Epithelial cell of prostate (primary cell): ENCODE data around the gene LATS2.

ENCODE experiments used
- DNase-seq: peaks from one replicate; pipeline ENCODE4 v3.0.0-alpha.2; 2011; ENCODE audit warnings: low read depth, low spot score
- H3K27ac ChIP-seq: fragments of 450-650 bp; 2 replicates; pipeline ENCODE4 v1.5.1; 2017; ENCODE audit warnings: mild to moderate bottlenecking

Gene LATS2

GRCh38 chr13:20995245-20995838, 66.0 kb downstream of the LATS2 start:
- no peak overlapping the region for H3K27ac ChIP-seq
- no peak for DNase-seq

DNA sequence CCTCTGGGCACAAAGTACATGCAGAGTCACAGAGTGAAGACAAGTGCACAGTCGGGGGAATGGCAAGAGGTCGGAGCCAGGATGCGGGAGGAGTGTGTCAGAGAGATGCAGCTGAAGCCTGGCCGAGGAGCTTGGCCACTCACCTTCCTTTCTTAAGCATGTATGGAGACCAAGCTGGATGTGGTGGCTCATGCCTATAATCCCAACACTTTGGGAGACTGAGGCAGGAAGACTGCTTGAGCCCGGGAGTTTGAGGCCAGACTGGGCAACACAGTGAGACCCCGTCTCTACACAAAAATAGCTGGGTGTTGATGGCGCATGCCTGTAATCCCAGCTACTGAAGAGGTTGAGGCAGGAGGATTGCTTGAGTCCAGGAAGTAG, 67.0 kb downstream of the LATS2 start:
- no peak overlapping the region for H3K27ac ChIP-seq
- no peak for DNase-seq

DNA sequence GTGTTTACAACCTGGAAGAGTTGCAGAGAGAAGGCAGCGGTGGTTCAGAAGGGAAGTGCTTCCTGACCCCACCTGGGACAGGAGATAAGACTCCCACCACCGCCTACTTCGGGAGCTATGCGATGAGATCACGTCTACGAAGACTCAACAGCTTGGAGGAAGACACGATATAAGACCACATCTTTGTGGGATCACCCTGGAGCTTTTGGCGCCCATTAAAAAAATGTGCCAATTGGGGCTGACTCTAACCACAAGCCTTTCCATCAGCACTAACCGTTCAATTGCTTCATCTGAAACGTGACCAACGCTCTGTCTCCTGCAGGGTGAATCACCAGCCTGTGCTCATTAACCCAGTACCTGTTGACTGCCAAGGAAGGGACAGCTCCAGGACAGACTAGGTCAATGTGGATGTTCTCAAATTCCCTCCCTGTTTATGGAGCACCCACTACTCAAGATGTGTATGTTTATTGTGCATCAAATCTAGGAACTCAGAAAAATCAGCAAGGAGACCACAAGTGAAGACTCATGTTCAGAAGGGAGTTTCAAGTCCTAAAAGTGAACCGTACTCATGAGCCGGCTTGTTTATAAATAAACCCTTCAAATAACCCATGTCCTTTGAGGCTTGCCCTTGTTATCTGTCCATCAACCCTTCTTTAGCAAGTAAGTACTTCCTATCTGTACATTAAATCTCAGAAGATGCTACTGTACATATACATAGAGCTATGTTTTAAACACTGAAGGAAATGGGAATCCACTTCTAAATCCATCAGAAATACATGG, 67.5 kb downstream of the LATS2 start:
- H3K27ac ChIP-seq, result no peak overlapping the region
- DNase-seq, result no peak

DNA sequence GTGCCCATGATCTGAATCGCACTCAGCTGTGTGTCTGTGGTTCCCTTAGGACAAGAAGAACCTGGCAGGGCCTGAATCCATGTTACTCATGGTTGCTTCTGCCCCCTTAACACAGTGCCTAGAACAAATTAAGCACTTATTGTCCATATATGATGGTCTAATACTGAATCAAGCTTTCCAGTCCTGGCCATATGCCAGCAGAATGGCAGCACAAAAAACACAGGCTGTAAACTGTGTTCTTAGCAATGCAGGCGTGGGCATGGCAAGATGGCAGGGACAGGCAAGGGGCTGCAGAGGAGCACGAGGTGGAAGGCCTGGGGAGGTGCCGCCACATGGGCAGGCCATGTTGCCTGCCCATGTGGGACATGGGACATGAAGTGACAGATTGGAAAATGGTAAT, 68.2 kb downstream of the LATS2 start:
- no peak for DNase-seq
- H3K27ac ChIP-seq, result no peak overlapping the region

GRCh38 chr13:20991741-20992520, 69.5 kb downstream of the LATS2 start:
- no peak overlapping the region for H3K27ac ChIP-seq
- DNase-seq, result no peak

DNA sequence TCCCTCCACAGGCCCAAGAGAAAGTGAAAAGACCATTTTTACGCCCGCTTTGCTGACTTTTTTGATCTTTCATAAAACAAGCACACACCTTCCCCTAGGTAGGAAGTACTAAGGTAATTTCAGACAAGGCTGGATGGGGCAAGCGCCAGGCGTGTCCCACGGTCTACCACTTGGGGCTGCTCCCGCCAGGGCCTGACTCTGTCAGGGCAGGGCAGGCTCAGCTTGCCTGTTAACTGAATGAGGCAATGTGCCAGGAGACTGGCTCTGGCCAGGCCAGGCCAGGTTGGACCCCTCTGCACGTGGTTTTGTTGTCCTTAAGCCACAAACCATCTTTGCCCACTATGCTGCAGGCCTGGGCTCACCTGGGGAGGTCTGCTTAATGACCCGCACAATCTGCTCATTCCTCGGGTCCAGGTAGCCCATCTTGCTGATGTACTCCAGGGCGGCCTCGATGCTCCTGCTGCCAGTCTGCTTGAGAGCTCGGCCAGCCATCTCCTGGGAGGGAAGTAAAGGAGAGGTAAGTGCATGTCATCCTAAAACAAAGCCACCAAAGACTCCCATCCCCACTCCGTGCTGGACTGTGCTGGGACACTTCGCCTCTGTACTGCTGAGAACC, 70.4 kb downstream of the LATS2 start:
- no peak for DNase-seq
- H3K27ac ChIP-seq, result no peak overlapping the region

DNA sequence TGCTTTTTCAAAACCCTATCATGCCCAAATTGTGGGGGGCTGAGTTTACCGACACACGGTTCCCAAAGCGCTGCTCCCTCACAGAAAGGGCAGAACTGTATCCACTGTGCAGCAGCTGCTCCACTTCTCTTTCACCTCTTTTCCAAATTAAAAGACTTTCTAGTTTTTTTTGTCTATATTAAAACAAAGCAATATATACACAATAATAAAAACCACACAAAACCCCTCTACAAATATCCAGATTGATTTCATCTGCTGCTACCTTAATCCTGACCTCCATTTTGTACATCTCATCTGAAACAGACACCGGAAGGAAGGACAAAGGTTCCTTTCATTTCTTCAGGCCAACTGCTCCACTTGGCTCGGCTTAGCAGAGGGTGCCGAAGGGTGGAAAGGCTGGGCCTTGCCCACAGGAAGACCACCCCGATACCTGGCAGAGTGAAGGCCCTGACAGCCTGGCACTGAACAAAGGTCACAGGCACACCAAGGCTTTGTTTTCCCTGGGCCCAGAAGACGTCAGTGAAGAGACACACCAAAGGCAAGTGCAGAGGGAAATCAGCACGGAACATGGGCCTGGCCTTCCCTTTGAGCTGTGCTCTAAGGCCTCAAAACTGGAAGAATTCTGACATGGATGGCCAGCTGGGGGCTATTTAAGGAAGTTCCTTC, 71.6 kb downstream of the LATS2 start:
- DNase-seq, result no peak
- no peak overlapping the region for H3K27ac ChIP-seq

DNA sequence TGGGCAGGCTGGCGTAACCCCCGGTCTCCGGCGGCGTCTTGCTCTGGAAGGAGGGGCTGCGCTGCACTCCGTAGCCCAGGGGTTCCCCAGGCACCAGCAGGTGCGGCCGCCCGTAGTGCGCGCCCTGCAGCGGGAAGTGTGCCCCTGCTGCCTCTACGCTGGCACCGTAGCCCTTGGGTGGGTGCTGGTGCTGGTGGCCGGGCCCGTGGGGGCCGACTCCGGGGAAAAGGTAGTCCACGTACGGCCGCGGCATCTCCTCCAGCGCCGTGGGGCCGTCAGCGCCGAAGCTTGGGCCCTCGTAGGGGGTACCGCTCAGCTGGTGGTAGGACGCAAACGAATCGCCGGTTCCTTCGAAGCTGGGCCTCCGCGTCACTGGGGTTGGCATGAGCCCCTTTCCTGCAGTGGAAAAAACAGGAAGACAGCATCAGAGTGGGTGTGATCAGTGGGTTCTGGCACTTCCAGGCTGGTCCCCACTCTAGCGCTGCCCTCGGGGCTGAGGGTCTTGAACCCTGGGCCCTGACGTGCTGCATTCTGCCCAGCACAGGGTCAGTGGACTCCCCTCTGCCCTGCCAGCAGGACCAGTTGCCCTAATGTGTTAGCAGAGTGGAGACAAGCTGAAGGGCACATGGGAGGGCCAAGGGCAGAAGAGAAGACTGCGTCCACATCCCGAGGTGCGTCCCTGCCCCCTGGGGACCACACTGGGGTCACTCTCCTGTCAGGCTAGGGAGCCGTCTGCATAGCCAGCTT, 72.3 kb downstream of the LATS2 start:
- no peak for DNase-seq
- H3K27ac ChIP-seq, result no peak overlapping the region

DNA sequence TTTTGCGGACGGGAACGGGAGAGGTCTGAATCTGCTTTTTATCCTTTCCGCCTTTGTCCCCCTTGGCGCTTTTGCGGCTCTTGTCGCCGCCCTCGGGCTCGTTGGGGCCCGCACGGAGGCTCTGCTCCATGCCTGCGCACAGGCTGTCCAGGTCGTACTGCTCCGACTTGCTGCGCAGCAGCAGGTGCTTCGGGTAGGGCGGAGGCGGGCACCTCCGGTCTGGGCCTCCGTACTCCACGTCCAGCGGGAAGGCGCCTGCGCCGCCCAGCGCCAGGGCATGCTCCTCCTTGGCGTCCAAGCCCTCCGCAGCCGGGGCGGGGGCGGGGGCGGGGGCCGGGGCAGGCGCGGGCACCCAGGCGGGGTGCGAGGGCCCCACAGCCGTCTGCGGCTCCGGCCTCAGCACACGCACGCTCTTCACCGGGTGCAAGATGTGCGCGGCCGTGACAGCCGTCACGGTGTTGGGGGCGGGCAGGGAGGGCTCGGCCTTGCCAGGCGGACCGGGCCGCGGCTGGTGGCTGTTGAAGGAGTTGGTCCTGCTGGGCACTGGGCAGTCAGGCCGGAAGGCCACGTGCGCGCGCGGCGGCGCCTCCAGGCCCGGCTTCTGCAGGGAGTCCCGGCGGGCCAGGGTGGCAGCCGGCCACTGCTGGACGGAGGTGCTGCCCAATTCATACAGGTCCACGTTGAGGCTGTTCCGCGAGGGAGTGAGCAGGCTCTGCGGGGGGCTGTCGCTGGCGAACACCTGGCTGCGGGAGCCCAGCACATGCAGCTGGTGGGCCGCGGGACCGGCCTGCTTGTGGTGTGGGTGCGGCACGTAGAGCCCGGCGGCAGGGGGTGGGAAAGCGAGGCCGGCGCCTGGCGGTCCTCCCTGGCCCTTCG, 73.1 kb downstream of the LATS2 start:
- H3K27ac ChIP-seq, result no peak overlapping the region
- no peak for DNase-seq

DNA sequence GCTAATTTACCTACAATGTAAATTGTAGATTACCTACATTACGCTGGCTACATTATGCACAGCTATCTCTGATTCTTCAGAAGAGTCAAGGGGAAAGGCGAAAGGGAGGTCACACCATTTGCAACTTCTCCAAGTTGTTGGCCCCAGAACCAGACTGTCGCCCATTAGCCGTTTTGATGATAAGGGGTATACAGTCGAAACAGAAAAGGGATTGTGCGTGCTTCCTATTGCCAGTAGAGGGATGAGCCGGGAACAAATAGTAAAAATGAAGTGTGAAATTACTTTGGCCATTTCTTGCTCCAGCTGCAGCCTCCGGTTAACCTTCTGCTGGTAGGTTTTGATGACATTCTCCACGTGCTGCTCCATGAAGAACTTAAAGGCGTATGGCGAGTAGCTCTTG, 73.8 kb downstream of the LATS2 start:
- no peak for DNase-seq
- H3K27ac ChIP-seq, result no peak overlapping the region

DNA sequence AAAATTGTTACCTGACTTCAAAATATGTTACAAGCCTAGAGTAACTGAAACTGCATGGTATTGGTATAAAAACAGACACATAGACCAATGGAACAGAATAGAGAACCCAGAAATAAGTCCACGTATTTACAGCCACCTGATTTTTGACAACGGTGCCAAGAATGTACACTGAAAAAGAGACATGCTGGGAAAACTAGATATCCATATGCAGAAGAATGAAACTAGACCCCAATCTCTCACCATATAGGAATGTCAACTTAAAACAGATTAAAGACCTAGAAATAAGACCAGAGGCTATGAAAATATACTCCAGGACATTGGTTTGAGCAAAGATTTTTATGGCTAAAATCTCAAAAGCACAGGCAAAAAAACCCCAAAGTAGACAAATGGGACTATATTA, 76.5 kb downstream of the LATS2 start:
- H3K27ac ChIP-seq, result no peak overlapping the region
- no peak for DNase-seq

GRCh38 chr13:20983386-20983785, 78.0 kb downstream of the LATS2 start:
- no peak for DNase-seq
- no peak overlapping the region for H3K27ac ChIP-seq

DNA sequence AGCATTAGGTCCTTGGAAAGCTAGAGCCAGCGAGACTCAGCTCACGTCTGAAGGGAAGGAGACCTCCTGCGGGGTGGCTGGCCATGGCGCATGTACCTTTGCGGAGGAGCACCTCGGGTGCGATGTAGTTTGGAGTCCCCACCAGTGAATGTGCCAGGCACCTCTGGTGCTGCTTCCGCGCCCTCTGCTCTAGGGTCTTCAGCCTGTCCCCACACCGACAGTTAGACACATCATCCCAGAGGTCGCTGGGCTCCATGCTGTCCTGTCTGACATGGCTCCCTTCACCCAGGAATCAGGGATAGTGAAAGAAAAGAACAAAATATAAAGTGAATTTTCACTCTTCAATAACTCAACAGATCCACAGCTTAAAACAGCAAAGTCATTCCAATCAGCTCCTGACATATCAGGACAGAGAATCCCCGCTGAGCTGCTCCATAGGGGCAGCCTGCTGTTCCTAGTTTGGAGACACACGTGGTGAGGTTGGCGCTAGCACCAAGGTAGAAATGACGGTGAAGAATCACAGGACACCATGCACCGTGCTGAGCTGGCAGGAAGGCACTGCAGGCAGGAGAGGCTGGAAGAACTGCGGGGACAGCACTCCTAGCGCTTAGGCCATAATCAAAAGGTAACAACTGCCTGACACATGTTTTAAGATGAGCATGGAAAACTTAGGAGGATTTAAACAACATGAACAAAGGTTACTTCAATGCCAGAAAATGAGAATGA, 79.9 kb downstream of the LATS2 start:
- H3K27ac ChIP-seq, result no peak overlapping the region
- no peak for DNase-seq

DNA sequence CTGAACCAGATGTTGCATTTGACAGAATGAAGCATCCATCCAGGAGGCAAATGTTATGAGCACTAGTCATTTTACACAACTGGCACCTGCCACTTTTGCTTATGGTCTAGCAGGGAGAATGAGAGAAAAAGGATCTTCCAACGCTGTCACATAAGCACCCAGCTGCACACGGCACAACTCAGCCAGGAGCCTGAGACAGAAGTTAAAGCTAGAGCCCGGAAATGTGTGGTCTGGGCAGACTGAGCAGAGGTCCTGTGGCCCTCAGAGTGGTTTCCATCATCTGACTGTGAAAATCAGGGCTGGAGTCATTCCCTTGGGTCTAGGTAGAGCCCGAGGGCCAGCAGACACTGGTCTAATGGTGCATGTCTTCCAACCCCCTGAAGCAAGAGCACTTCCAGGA, 80.5 kb downstream of the LATS2 start:
- no peak for DNase-seq
- no peak overlapping the region for H3K27ac ChIP-seq

DNA sequence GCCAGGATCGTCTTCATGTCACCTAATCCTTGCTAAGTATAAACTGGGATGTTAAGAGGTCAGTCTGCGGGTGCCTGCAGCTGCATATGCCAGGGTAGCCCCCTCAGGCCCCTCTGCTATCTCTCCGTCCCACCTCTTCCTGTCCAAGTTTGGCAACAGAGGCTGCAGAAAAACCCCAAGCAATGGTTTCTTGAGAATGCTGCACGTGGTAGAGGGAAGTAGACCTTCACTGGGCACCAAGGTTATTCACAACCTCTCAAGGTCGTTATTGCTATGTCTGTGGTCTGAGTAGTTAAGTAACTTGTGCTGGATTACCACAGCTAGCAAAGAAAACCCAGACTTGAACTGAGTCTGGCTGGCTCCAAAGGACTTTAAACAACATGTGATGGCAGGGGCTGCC, 81.0 kb downstream of the LATS2 start:
- no peak overlapping the region for H3K27ac ChIP-seq

GRCh38 chr13:20977394-20977793, 84.0 kb downstream of the LATS2 start:
- H3K27ac ChIP-seq, result no peak overlapping the region
- DNase-seq, result no peak

More for the DNA sequence above, 81.0 kb downstream of the LATS2 start:
- DNase-seq, result no peak

DNA sequence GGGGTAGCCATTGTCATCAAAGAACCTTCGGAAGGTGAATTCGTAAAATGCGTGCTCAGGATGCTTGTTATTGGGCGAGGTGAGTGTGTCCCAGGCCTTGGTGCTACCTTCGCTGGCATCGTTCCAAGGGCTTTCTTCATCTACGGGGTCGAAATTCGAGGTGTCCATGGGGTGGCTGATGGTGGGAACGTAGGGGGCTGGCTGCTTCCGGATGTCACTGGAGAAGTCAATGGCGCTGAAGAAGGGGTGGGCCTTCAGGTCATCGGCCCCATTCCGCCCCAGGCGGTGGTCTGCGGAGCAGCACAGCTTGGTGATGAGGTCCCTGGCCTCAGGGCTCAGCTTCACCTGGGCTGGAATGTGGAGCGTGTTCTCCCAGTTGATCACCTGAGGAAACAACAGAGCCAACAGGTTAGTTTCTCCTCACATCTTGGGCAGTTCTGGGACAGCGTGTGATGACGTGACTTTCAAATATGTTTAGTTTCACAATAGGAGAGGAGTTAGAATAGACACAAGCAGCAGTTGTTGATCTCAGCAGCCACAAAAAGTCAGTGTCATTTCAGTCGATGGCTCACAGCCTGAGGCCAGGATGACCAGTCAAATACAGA, 86.3 kb downstream of the LATS2 start:
- no peak for DNase-seq

More for the DNA sequence above, 86.3 kb downstream of the LATS2 start:
- H3K27ac ChIP-seq, result no peak overlapping the region
